SJSA1 (cell line): ENCODE measurements around the gene TTLL6. TPM values are rescaled to one million over a fixed set of nuclear protein-coding genes. Genes with fewer than 3 reads are reported as not detected.

Experiments used
- DNase-seq, 2 experiments: peaks; one replicate each; pipeline ENCODE4 v3.0.0-alpha.2; 2015 to 2020; ENCODE audit warnings: low spot score in 2 of 2, low read depth in 1 of 2
- H3K27ac ChIP-seq: fragments of 250-450 bp; sonication (Bioruptor Pico); 2 replicates; pipeline ENCODE4 v1.5.1; 2020; ENCODE audit warnings: mild to moderate bottlenecking, moderate library complexity
- H3K27me3 ChIP-seq: fragments of 250-450 bp; sonication (Bioruptor Pico); replicated peaks from 2 replicates; pipeline ENCODE4 v1.5.1; 2020; ENCODE audit warnings: mild to moderate bottlenecking, moderate library complexity
- H3K36me3 ChIP-seq: fragments of 250-450 bp; sonication (Bioruptor Pico); 2 replicates; pipeline ENCODE4 v1.5.1; 2020; ENCODE audit warnings: mild to moderate bottlenecking
- H3K4me1 ChIP-seq: fragments of 250-450 bp; sonication (Bioruptor Pico); replicated peaks from 2 replicates; pipeline ENCODE4 v1.6.1; 2021; ENCODE audit warnings: mild to moderate bottlenecking
- H3K4me3 ChIP-seq: fragments of 250-450 bp; sonication (Bioruptor Pico); 2 replicates; pipeline ENCODE4 v1.5.1; 2020; ENCODE audit warnings: mild to moderate bottlenecking
- H3K9me3 ChIP-seq: fragments of 250-450 bp; sonication (Bioruptor Pico); replicated peaks from 2 replicates; pipeline ENCODE4 v1.5.1; 2020; ENCODE audit warnings: mild to moderate bottlenecking
- total RNA-seq: library from RNA; depleted of rRNA; stranded (reverse); fragments of >200 nt; shearing (Covaris generic); gene quantifications from 2 replicates; pipeline ENCODE4 v1.2.3, GENCODE V29; 2014

TTLL6 gene
- total RNA-seq, 1 experiment from 2014 or later = not detected

GRCh38 chr17:48749621-48750553 is 67.1 kb downstream of the TTLL6 start:
- Histone ChIP-seq H3K4me1 (no peaks in the 10 kb centered on the region), H3K27me3 (peaks cover 100% of the 10 kb centered on the region), H3K36me3 (no peaks in the 10 kb centered on the region), H3K4me3 (no peak overlapping the region), H3K27ac (no peak overlapping the region), H3K9me3 (no peaks in the 10 kb centered on the region)
- no peak for DNase-seq

- no peaks in the 10 kb centered on the region for H3K4me1 ChIP-seq
- peaks cover 98% of the 10 kb centered on the region for H3K27me3 ChIP-seq
Observed at GRCh38 chr17:48748718-48749566, 68.1 kb downstream of the TTLL6 start.

GRCh38 chr17:48747445-48748363 is 69.3 kb downstream of the TTLL6 start:
- Histone ChIP-seq H3K27me3 (peaks cover 95% of the 10 kb centered on the region), H3K27ac (no peak overlapping the region), H3K9me3 (no peaks in the 10 kb centered on the region), H3K36me3 (no peaks in the 10 kb centered on the region), H3K4me1 (no peaks in the 10 kb centered on the region), H3K4me3 (no peak overlapping the region)
- DNase-seq = no peak

More at GRCh38 chr17:48748718-48749566, 68.1 kb downstream of the TTLL6 start:
- H3K27ac ChIP-seq = no peak overlapping the region
- no peak for DNase-seq
- no peak overlapping the region for H3K4me3 ChIP-seq
- H3K36me3 ChIP-seq = no peaks in the 10 kb centered on the region
- H3K9me3 ChIP-seq = no peaks in the 10 kb centered on the region

GRCh38 chr17:48746916-48747444 is 70.0 kb downstream of the TTLL6 start:
- no peak overlapping the region for H3K4me3 ChIP-seq
- no peaks in the 10 kb centered on the region for H3K4me1 ChIP-seq
- H3K36me3 ChIP-seq = no peaks in the 10 kb centered on the region
- DNase-seq = no peak
- H3K9me3 ChIP-seq = no peaks in the 10 kb centered on the region
- peaks cover 95% of the 10 kb centered on the region for H3K27me3 ChIP-seq
- H3K27ac ChIP-seq = no peak overlapping the region

- Histone ChIP-seq H3K4me1 (no peaks in the 10 kb centered on the region), H3K36me3 (no peaks in the 10 kb centered on the region), H3K4me3 (no peak overlapping the region), H3K27ac (no peak overlapping the region), H3K9me3 (no peaks in the 10 kb centered on the region), H3K27me3 (peaks cover 95% of the 10 kb centered on the region)
- DNase-seq = no peak
Observed at GRCh38 chr17:48745381-48746275, 71.4 kb downstream of the TTLL6 start.

GRCh38 chr17:48740537-48740936 is 76.5 kb downstream of the TTLL6 start:
- no peak overlapping the region for H3K27ac ChIP-seq
- no peaks in the 10 kb centered on the region for H3K9me3 ChIP-seq
- no peaks in the 10 kb centered on the region for H3K36me3 ChIP-seq
- no peaks in the 10 kb centered on the region; the same call in 1 of the 2 replicates for H3K4me1 ChIP-seq
- H3K4me3 ChIP-seq = no peak overlapping the region
- H3K27me3 ChIP-seq = peaks cover 93% of the 10 kb centered on the region
- DNase-seq = no peak

- DNase-seq = no peak
- H3K4me3 ChIP-seq = no peak overlapping the region
- no peaks in the 10 kb centered on the region for H3K9me3 ChIP-seq
- H3K36me3 ChIP-seq = no peaks in the 10 kb centered on the region
- H3K4me1 ChIP-seq = no peaks in the 10 kb centered on the region; the same call in 1 of the 2 replicates
- H3K27me3 ChIP-seq = peaks cover 95% of the 10 kb centered on the region
- no peak overlapping the region for H3K27ac ChIP-seq
Observed at GRCh38 chr17:48738803-48739526, 78.1 kb downstream of the TTLL6 start.

GRCh38 chr17:48738424-48738802 is 78.6 kb downstream of the TTLL6 start:
- DNase-seq = no peak
- Histone ChIP-seq H3K36me3 (no peaks in the 10 kb centered on the region), H3K4me1 (no peaks in the 10 kb centered on the region; the same call in 1 of the 2 replicates), H3K4me3 (no peak overlapping the region), H3K27me3 (peaks cover 95% of the 10 kb centered on the region), H3K27ac (no peak overlapping the region), H3K9me3 (no peaks in the 10 kb centered on the region)

- Histone ChIP-seq H3K27me3 (peaks cover 98% of the 10 kb centered on the region), H3K9me3 (no peaks in the 10 kb centered on the region), H3K27ac (no peak overlapping the region), H3K36me3 (no peaks in the 10 kb centered on the region), H3K4me3 (no peak overlapping the region), H3K4me1 (no peaks in the 10 kb centered on the region; the same call in 1 of the 2 replicates)
- no peak for DNase-seq
Observed at GRCh38 chr17:48737330-48738043, 79.5 kb downstream of the TTLL6 start.

- Histone ChIP-seq H3K4me1 (no peaks in the 10 kb centered on the region; the same call in 1 of the 2 replicates), H3K4me3 (no peak overlapping the region), H3K9me3 (no peaks in the 10 kb centered on the region), H3K27me3 (peaks cover 94% of the 10 kb centered on the region), H3K27ac (no peak overlapping the region), H3K36me3 (no peaks in the 10 kb centered on the region)
- no peak for DNase-seq
Observed at GRCh38 chr17:48735062-48735351, 82.0 kb downstream of the TTLL6 start.

GRCh38 chr17:48734333-48735061 is 82.5 kb downstream of the TTLL6 start:
- DNase-seq = no peak
- Histone ChIP-seq H3K4me1 (no peaks in the 10 kb centered on the region; the same call in 1 of the 2 replicates), H3K9me3 (no peaks in the 10 kb centered on the region), H3K27me3 (peaks cover 94% of the 10 kb centered on the region), H3K4me3 (no peak overlapping the region), H3K27ac (no peak overlapping the region), H3K36me3 (no peaks in the 10 kb centered on the region)
